NCI-H1105 (cell line): ENCODE measurements around the gene RPL31.
A peak's percentile ranks its signal among the peaks of the same experiment; 100 is the strongest.

Experiments used
- DNase-seq: peaks from one replicate; lab custom pipeline; 2025; lab: John Stamatoyannopoulos, UW

The RPL31 gene

DNA sequence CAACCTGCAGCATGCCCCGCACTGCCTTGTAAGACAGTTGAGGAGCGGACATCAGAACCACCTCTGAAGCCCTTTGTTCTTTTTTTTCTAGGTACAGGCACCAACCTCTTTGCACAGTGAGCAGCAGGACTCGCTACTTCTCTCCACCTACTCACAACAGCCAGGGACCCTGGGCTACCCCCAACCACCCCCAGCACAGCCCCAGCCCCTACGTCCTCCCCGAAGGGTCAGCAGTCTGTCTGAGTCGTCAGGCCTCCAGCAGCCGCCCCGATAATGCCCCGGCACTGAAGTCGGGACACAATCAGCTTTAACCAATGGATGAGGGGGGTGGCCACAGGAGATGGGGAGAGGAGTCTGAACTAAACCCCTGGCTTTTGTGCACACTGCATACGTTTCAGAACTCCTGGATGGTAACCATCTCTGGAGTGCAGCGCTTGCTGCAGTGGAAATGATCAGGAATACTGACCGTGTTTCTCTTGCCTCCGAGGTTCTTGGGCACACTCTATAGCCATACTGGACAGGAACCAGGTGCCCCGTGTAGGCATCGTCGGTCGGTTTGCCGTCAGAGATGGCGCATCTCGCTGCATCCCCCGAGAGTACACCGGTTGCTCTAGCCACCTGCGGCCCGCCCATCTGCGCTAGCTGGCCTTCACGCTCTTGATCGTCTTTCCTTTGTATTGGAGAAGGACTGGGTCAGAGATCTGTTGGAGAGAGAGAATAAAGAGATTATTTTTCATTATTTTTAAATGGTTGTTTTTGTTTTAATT is 6.6 kb upstream of the RPL31 start:
- DNase-seq = no peak

GRCh38 chr2:100997509-100998234 is 4.4 kb upstream of the RPL31 start:
- no peak for DNase-seq

GRCh38 chr2:100998235-100998573 is 3.9 kb upstream of the RPL31 start:
- DNase-seq = no peak

- DNase-seq = no peak
These were observed 2.1 kb upstream of the RPL31 start for GRCh38 chr2:100999995-101000394.

DNA sequence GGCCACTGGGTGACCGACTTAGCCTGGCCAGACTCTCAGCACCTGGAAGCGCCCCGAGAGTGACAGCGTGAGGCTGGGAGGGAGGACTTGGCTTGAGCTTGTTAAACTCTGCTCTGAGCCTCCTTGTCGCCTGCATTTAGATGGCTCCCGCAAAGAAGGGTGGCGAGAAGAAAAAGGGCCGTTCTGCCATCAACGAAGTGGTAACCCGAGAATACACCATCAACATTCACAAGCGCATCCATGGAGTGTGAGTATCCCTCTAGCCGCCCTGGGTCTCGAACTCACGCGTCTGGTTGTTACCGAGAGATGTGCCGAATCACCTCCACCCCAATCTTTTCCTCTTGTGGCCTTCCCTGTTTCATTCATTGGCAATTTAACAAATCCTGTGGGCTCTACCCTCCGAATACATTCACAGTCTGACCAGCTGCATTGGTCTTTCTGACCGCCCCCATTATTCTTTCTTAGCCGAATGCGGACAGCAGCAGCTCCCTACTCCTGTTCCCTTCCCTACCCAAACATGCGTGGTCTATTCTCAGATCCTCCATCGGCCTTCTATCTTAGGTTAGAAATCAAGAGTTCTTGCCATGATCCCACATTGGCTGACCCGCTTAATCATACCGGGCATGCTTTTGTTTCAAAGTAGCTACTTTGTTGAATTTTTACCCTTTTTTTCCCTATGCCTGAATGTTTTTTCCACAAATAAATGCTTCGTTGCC is 631 bp downstream of the RPL31 start:
- no peak for DNase-seq

- no peak for DNase-seq
These were observed 1.2 kb downstream of the RPL31 start for GRCh38 chr2:101003278-101003775.

DNA sequence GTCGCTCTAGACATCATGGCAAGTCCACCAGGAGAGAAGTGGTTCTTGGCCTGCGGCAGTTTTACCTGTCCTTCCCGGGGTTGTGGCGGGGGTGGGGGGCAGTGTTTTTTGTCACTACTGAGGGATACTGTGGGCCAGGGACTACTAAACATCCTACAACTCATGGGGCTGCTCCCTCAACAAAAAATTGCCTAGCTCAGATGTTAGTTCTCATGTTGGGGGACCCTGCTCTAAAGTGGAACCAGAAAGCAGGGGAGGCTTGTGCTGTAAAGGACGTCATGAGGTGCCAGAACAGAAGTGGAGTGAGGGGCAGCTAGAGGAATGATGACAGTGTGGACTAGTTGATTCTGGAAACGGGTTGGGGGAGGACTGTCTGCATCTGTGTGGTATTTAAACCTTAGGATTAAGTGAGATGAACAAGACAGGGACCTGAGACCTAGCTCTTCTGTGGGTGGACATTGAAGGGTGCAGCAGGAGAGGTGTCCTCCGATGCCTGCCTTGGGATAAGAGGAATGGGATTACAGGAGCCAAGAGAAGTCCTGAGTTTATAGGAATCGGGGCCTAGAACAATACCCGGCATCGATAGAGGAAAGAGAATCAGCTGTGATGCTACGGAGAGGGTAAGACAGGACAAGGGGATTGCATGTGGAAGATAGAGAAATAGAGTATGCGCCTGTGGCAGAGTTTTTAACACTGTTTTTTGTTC is 2.7 kb downstream of the RPL31 start:
- DNase-seq = no peak

DNA sequence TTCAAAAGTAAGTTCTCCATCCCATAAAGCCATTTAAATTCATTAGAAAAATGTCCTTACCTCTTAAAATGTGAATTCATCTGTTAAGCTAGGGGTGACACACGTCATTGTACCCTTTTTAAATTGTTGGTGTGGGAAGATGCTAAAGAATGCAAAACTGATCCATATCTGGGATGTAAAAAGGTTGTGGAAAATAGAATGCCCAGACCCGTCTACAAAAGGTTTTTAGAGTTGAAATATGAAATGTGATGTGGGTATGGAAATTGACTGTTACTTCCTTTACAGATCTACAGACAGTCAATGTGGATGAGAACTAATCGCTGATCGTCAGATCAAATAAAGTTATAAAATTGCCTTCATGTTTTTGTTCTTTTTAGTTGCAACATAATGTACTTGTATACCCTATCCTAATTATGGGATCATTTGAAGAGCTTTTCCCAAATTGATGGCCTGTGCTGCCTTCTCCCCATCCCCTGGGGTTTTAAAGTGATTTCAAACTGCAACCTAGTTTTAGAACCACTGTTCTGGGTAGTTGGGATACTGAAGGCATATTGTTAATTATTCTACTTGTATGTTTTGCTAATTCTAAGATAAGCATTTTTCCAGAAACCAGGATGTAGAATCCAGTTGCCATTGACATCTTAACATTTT is 4.1 kb downstream of the RPL31 start:
- no peak for DNase-seq

DNA sequence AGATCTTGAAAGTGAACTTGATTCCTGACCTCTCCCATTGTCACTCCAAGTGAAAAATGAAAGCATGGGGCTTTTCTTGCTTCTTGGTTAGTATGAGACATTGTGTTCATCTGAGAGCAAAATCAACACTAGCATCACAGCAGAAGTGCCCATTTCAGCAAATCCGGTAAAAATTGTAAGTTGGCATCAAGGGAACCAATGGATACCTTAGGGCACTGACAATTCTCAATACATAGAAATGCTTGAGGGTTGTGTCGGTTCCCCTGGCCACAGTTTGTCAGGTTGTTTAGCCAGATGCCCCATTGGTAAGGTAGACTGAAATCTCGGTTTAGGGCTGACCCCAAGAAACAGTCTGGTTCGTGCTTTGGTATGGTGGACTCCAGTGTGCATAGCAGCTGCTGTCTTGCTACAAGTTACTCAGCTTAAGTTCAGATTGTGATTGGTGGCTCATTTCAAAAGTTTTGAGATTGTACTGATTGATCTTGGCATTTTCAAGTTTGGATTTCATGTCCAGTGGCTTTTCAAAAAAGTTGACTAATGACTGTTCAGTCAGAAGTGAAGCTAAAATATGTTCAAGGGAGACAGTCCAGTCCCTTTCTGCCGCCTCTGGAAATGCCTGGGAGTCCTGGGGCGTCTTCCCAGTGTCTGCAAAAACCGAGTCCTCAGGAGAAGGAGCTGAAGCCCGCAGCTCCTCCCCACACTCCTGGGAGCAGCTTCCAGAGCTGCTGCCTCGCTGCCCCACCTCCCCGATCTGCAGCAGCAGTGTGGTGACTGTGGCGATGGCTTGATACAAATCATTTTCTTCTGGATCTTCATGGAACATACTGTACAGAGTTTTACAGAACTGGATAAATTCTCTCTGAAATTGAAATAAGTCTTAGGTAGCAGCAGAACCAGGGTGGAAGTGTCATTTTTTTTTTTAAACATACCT is 5.6 kb downstream of the RPL31 start:
- DNase-seq = no peak

- no peak for DNase-seq
These were observed 9.1 kb downstream of the RPL31 start for GRCh38 chr2:101011152-101011551.

GRCh38 chr2:101012054-101012705 is 10.1 kb downstream of the RPL31 start:
- no peak for DNase-seq

- peak; percentile 8 for DNase-seq
These were observed 10.7 kb downstream of the RPL31 start for GRCh38 chr2:101012706-101013181.

GRCh38 chr2:101014264-101014857 is 12.3 kb downstream of the RPL31 start:
- no peak for DNase-seq

- DNase-seq = no peak
These were observed 15.3 kb downstream of the RPL31 start for GRCh38 chr2:101017371-101017770.

- no peak for DNase-seq
These were observed 16.8 kb downstream of the RPL31 start for GRCh38 chr2:101018934-101019333.

DNA sequence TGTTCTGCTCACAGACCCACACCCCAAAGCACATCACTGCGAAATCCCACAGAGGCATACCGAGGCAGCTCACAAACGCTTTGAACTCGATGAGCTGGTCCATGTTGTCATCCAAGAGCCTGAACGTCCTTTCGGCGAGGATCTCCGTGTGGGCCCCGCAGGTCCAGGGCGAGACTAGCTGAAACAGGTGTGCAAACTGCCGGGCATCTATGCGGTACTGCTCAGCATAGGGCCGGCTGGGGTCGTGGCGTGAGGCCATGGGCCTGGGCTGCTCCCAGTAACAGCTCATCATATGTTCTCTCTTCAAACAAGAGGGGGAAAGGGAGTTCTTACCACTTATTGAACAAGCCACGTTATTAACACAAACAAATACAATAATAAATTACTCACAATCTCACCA is 20.1 kb downstream of the RPL31 start:
- DNase-seq = no peak

DNA sequence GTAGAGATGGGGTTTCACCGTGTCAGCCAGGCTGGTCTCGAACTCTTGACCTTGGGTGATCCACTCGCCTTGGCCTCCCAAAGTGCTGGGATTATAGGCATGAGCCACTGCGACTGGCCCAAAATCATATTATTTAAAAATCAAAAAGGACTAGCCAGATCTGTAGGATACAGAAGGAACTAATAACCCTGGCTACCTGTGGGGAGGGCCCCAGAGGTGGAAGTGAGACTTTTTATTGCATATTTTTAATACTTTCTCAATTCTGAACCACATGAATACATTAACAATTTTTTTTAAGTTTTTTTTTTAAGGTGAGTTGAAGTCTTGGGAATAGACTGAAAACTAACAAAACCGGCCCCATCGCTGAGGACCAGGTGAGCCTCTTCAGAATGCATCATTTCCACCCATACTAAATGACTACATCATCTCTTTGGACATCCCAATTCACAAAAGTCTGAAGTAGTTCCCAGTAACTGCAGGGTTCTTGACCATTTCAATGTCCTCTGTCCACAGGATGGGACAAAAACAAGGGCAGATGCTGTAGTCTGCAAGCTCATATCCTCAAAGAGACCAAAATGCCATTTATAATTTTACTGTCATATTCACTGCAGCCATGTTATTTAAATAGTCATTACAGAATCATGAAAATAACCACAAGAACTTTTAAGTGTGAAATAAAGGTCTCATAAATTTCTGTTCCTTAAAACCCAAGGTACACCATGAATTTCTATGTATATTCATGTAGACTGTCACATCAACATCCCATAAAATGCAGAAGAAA is 21.4 kb downstream of the RPL31 start:
- DNase-seq = no peak

GRCh38 chr2:101025561-101025960 is 23.5 kb downstream of the RPL31 start:
- no peak for DNase-seq

- DNase-seq = no peak
These were observed 24.2 kb downstream of the RPL31 start for GRCh38 chr2:101026253-101026701.
